Sigmoid colon (tissue), 7 donors: ENCODE data around the gene P2RX5. TPM values are rescaled to one million over a fixed set of nuclear protein-coding genes. Genes with fewer than 3 reads are reported as not detected.
"Not testable (repeated sequence)": the region's sequence is repeated elsewhere in the genome, so short reads cannot be mapped to it uniquely, and the experiment has no call there.

ENCODE experiments used
- DNase-seq: peaks from one replicate; pipeline ENCODE4 v3.0.0-alpha.2; 2019
- H3K27ac ChIP-seq, 4 donors: fragments of 200-600 bp; sonication (generic); one replicate each; pipeline ENCODE4 v1.5.1; 2016 to 2019; ENCODE audit warnings: mild to moderate bottlenecking in 1 of 4
- H3K27me3 ChIP-seq, 3 donors: fragments of 200-600 bp; sonication (generic); one replicate each; pipeline ENCODE4 v1.5.1; 2019; ENCODE audit warnings: mild to moderate bottlenecking in 1 of 3
- H3K36me3 ChIP-seq, 4 donors: fragments of 200-600 bp; sonication (generic); one replicate each; pipeline ENCODE4 v1.5.1; 2016 to 2019
- H3K4me1 ChIP-seq, 4 donors: fragments of 200-600 bp; sonication (generic); one replicate each; pipeline ENCODE4 v1.5.1; 2017 to 2019
- H3K4me3 ChIP-seq, 4 donors: fragments of 200-600 bp; sonication (generic); one replicate each; pipeline ENCODE4 v1.5.1; 2017 to 2019; ENCODE audit warnings: mild to moderate bottlenecking in 2 of 4, moderate library complexity in 1 of 4
- H3K9me3 ChIP-seq, 4 donors: fragments of 200-600 bp in 3 of 4; sonication (generic) in 3 of 4; one replicate each; pipeline versions ENCODE4 v1.5.1 to v1.6.1; 2013 to 2019
- EP300 ChIP-seq, 4 donors: sonication (generic); formaldehyde crosslinking; IDR thresholded peaks; one replicate each; pipeline ENCODE4 v1.6.1; 2017; ENCODE audit warnings: antibody characterized with exemption in 4 of 4
- POLR2A ChIP-seq, 2 donors: fragments of 450-650 bp; IDR thresholded peaks; one replicate each; pipeline ENCODE4 v1.6.1; 2016; ENCODE audit warnings: antibody characterized with exemption in 2 of 2, mild to moderate bottlenecking in 2 of 2, moderate library complexity in 2 of 2
- POLR2AphosphoS5 ChIP-seq, 4 donors: sonication (generic); formaldehyde crosslinking; IDR thresholded peaks; one replicate each; pipeline ENCODE4 v1.6.1; 2017; ENCODE audit warnings: antibody characterized with exemption in 4 of 4
- WGBS, 2 donors: extraction: QIAGEN DNeasy Blood & Tissue Kit; methylation state at CpG; one replicate each; pipeline ENCODE4 v1.1.7; 2013; 5-methylcytosine and 5-hydroxymethylcytosine counted together
- intact Hi-C: fragments of 100-400 bp; cut with DNase I; formaldehyde crosslinking; loops from one replicate; pipeline ENCODE4 v1.15.1; 2023
- polyA plus RNA-seq, 3 donors: library from polyadenylated mRNA; stranded (reverse); fragments of 200-250 nt; gene quantifications; one replicate each; pipeline ENCODE4 v1.2.3, GENCODE V29; 2013
- total RNA-seq, 4 donors: library from RNA; depleted of rRNA; stranded (reverse); fragments of >200 nt; gene quantifications; one replicate each; pipeline ENCODE4 v1.1.0, GENCODE V29; 2016
- TF ChIP-seq, protein P1 (sequence below), 4 experiments: fragments of 450-650 bp in 3 of 4; fragments of 200-600 bp in 1 of 4; IDR thresholded peaks; one replicate each; pipeline ENCODE4 v1.5.1; 2016 to 2019; ENCODE audit warnings: antibody characterized with exemption in 4 of 4, mild to moderate bottlenecking in 3 of 4, moderate library complexity in 2 of 4
- donor health status: healthy with polysubstance abuse.
- donor health status: Bipolar disorder and iron deficiency.
- donor health status: healthy.

P2RX5 gene
- total and polyA plus RNA-seq, 7 donors = 0.27 to 55.3 (median 0.49) TPM; not detected in 2

DNA sequence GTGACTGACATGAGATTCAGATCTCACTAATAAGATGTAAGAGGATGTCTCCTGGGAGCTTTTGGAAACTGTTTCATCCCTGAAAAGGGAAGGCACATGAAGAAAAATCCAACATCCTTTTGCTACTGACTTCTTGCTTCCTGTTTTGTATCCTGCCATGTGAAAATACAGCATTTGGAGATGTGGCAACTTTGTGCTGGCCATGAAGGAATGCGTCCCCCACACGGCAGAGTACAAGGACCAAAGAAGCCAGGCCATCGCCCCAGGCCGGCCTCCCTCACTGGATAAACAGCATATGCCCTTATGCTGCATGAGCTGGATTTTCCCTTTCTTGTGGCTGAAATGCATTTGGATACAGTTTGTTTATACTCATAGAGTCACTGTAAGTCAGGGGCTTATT, 22.2 kb upstream of the P2RX5 start:
- no peaks in the 10 kb centered on the region for H3K27me3 ChIP-seq
- no peak for DNase-seq
- intact Hi-C loops = no loop called here
- H3K4me3 ChIP-seq = no peak overlapping the region
- H3K9me3 ChIP-seq = no peaks in the 10 kb centered on the region
- 90 to 93% methylated on average over 4 of the region's 4 CpGs for WGBS, 2 donors
- no peak overlapping the region for H3K27ac ChIP-seq
- TF ChIP-seq, protein P1, sequence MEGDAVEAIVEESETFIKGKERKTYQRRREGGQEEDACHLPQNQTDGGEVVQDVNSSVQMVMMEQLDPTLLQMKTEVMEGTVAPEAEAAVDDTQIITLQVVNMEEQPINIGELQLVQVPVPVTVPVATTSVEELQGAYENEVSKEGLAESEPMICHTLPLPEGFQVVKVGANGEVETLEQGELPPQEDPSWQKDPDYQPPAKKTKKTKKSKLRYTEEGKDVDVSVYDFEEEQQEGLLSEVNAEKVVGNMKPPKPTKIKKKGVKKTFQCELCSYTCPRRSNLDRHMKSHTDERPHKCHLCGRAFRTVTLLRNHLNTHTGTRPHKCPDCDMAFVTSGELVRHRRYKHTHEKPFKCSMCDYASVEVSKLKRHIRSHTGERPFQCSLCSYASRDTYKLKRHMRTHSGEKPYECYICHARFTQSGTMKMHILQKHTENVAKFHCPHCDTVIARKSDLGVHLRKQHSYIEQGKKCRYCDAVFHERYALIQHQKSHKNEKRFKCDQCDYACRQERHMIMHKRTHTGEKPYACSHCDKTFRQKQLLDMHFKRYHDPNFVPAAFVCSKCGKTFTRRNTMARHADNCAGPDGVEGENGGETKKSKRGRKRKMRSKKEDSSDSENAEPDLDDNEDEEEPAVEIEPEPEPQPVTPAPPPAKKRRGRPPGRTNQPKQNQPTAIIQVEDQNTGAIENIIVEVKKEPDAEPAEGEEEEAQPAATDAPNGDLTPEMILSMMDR (IDR thresholded peaks at IDR 0.05) = no peak
- TF ChIP-seq EP300 (IDR thresholded peaks at IDR 0.05) (no peak), POLR2A (IDR thresholded peaks at IDR 0.05) (no peak), POLR2AphosphoS5 (IDR thresholded peaks at IDR 0.05) (no peak)
- peaks cover 0 to 26% (median 19%) of the 10 kb centered on the region in 4 donors for H3K4me1 ChIP-seq
- H3K36me3 ChIP-seq = peaks cover 14 to 73% (median 27%) of the 10 kb centered on the region in 4 donors

DNA sequence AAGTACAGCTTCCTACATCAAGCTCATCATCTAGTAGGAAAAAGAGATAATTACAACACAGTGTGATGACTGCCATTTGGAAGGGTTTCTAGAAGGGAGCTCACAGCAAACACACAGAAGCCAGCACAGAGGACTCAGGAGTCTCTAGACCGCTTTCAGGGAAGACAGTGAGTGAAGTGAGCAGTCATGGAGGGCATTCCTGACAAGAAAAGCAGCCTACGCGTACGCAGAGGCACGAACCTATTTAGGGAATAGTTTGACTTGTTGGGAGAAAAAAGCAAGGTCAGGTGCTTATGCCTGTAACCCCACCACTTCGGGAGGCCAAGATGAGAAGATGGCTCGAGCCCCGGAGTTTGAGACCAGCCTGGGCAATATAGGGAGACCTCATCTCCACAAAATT, 19.3 kb upstream of the P2RX5 start:
- no peak overlapping the region for H3K4me3 ChIP-seq
- no peak for DNase-seq
- peaks cover 0 to 8% (median 2%) of the 10 kb centered on the region in 4 donors for H3K4me1 ChIP-seq
- H3K27ac ChIP-seq = no peak overlapping the region
- H3K36me3 ChIP-seq = peaks cover 14 to 86% (median 27%) of the 10 kb centered on the region in 4 donors
- intact Hi-C loops = no loop called here
- WGBS, 2 donors = 89 to 95% methylated on average over 8 of the region's 8 CpGs
- no peaks in the 10 kb centered on the region for H3K9me3 ChIP-seq
- no peaks in the 10 kb centered on the region for H3K27me3 ChIP-seq
- TF ChIP-seq POLR2A (IDR thresholded peaks at IDR 0.05) = no peak

DNA sequence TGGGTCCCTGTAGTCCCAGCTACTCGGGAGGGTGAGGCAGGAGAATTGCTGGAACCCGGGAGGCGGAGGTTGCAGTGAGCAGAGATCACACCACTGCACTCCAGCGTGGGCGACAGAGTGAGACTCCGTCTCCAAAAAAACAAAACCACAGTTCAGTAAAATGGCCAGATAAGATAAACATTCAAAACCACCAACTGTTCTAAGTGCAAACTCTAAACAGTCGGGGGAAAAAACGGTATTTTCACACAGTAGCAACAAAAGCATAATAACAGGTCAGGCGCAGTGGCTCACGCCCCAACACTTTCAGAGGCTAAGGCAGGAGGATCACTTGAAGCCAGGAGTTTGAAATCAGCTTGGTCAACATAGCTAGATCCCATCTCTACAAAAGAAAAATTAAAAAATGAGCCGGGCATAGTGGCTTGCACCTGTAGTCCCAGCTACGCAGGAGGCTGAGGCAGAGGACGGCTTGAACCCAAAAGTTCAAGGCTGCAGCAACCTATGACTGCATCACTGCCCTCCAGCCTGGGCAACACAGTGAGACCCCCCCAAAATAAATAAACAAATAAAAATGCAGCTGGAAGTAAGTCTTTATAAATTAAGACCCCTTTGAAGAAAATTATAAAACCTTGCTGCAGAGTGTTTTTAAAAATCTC, 17.0 kb upstream of the P2RX5 start:
- DNase-seq = no peak
- Histone ChIP-seq H3K27ac (no peak overlapping the region), H3K36me3 (peaks cover 14 to 64% (median 23%) of the 10 kb centered on the region in 4 donors), H3K4me3 (no peak overlapping the region), H3K4me1 (no peaks in the 10 kb centered on the region), H3K9me3 (no peaks in the 10 kb centered on the region), H3K27me3 (no peaks in the 10 kb centered on the region)
- TF ChIP-seq EP300 (IDR thresholded peaks at IDR 0.05) (no peak), POLR2A (IDR thresholded peaks at IDR 0.05) (no peak), POLR2AphosphoS5 (IDR thresholded peaks at IDR 0.05) (no peak)
- TF ChIP-seq, protein P1 (IDR thresholded peaks at IDR 0.05) = no peak
- intact Hi-C loops = no loop called here
- WGBS, 2 donors = 60 to 76% methylated on average over 13 of the region's 13 CpGs

DNA sequence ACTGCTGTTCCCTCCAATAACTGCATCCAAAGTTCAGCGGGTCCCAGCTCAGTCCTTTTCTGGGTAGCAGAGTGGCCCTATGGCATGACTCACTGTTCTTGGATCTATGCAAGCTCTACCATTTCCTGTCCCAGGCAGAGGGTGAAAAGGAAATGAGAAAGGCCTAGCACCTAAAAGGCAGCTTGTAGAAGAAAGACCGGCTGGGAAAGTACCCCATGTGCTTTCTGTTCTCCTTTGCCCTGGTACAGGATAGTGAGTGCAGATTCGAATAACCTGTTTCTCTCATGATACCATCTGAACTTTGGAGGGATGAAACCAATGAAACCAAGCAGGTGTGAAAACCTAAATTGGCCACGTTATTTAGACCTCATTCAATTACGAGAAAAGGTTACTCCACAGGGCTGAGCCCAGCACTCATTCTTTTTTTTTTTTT, 15.0 kb upstream of the P2RX5 start:
- Histone ChIP-seq H3K27ac (no peak overlapping the region), H3K4me3 (no peak overlapping the region), H3K4me1 (no peaks in the 10 kb centered on the region), H3K27me3 (no peaks in the 10 kb centered on the region), H3K9me3 (no peaks in the 10 kb centered on the region), H3K36me3 (peaks cover 11 to 44% (median 15%) of the 10 kb centered on the region in 4 donors)
- DNase-seq = no peak
- 45 to 76% methylated on average over 5 of the region's 5 CpGs for WGBS, 2 donors
- TF ChIP-seq POLR2A (IDR thresholded peaks at IDR 0.05) (no peak), POLR2AphosphoS5 (IDR thresholded peaks at IDR 0.05) (no peak)
- intact Hi-C loops = no loop called here

DNA sequence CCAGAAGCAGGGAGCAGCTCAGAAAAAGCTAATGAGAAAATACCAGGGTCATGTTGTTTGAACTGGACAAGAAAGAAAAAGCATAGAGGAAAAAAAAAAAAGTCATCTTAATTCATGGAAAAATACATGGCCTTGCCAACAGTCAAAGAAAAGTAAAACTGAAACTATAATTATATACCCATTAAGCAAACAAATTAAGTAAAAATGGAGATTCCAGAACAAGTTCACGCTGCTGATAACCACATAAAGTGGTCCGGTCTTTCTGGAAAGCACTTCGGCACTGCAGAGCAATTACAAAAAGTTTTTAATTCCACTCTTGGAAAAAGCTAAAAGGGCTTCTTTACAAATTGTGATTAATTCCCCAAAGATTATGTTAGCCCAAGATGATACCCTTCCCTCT, 12.4 kb upstream of the P2RX5 start:
- Histone ChIP-seq H3K9me3 (no peaks in the 10 kb centered on the region), H3K36me3 (peaks cover 0 to 18% (median 0%) of the 10 kb centered on the region in 4 donors), H3K27me3 (no peaks in the 10 kb centered on the region), H3K27ac (no peak overlapping the region), H3K4me1 (no peaks in the 10 kb centered on the region), H3K4me3 (no peak overlapping the region)
- 20 to 51% methylated on average over 3 of the region's 3 CpGs for WGBS, 2 donors
- intact Hi-C loops = no loop called here
- TF ChIP-seq, protein P1 (IDR thresholded peaks at IDR 0.05) = no peak
- no peak for TF ChIP-seq POLR2A (IDR thresholded peaks at IDR 0.05)
- TF ChIP-seq POLR2AphosphoS5 (IDR thresholded peaks at IDR 0.05) = no peak
- no peak for TF ChIP-seq EP300 (IDR thresholded peaks at IDR 0.05)
- DNase-seq = no peak

DNA sequence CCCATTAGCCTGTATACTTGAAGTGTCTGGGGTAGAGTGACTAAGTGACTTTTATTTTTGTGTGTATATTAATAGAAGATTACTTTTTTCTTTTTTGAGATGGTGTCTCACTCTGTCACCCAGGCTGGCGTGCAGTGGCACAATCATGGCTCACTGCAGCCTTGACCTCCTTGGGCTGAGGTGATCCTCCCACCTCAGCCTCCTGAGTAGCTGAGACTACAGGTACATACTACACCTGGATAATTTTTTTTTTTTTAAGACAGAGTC, 9.7 kb upstream of the P2RX5 start:
- intact Hi-C loops, H3K4me1 ChIP-seq, H3K27ac ChIP-seq, DNase-seq, H3K27me3 ChIP-seq, H3K9me3 ChIP-seq, H3K36me3 ChIP-seq, H3K4me3 ChIP-seq: not testable (repeated sequence)
- WGBS, 2 donors = 75 to 100% methylated on average over 1 of the region's 1 CpG
